ENCODE measurements around the gene CECR2. TPM values are rescaled to one million over a fixed set of nuclear protein-coding genes. Genes with fewer than 3 reads are reported as not detected.

Gene CECR2
- total RNA-seq, 1 experiment from 2014 or later: 3.6 TPM

GRCh38 chr22:17569971-17570511, 200.8 kb downstream of the CECR2 start:
- H3K27me3 ChIP-seq (ENCODE audit: control insufficient read depth, insufficient read depth, low read length): no peaks in the 10 kb centered on the region
- peak overlapping the region; percentile 22 to 41; a peak in 3 of 4 replicates for H3K4me3 ChIP-seq (ENCODE audit: low read depth in 2 of 2, low read length in 2 of 2)
- POLR2A ChIA-PET: no interaction called here
- no peak for TF ChIP-seq REST (IDR thresholded peaks at IDR 0.05; ENCODE audit: insufficient read depth in 1 of 2, low read depth in 2 of 2, low read length in 1 of 2)
- TF ChIP-seq TCF7L2 (IDR thresholded peaks at IDR 0.05; ENCODE audit: low read depth, low read length): no peak
- TF ChIP-seq SIN3A (IDR thresholded peaks at IDR 0.05; ENCODE audit: borderline replicate concordance, insufficient read depth, low read depth, low read length): no peak
- TF ChIP-seq POLR2AphosphoS5 (IDR thresholded peaks at IDR 0.05; ENCODE audit: low read depth, low read length): no peak
- TF ChIP-seq CTCF (IDR thresholded peaks at IDR 0.05): no peak
- peaks cover 10% of the 10 kb centered on the region for H3K4me1 ChIP-seq (ENCODE audit: control insufficient read depth, insufficient read depth, low read length)
- no peaks in the 10 kb centered on the region for H3K36me3 ChIP-seq (ENCODE audit: control insufficient read depth, insufficient read depth, low read length)
- in situ Hi-C loops (cut with HindIII; ENCODE audit: low pct_unique_long_range_greater_than_20kb, low sequenced_read_pairs): no loop called here
- ATAC-seq (peak; percentile 29; the same call in 1 of the 2 replicates), DNase-seq (ENCODE audit: low read depth, low spot score) (no peak)
- intact Hi-C loops (cut with micrococcal nuclease; ENCODE audit: unreplicated experiment): no loop called here
- CTCF ChIA-PET: no interaction called here
- BruUV-seq (replicated peaks): no TSS peak
- H3K9me3 ChIP-seq (ENCODE audit: control insufficient read depth, insufficient read depth, low read depth, low read length): no peaks in the 10 kb centered on the region
- peak overlapping the region; percentile 80 for H3K27ac ChIP-seq (ENCODE audit: low read length)

- TF ChIP-seq CTCF (IDR thresholded peaks at IDR 0.05) (no peak), REST (IDR thresholded peaks at IDR 0.05; ENCODE audit: insufficient read depth in 1 of 2, low read depth in 2 of 2, low read length in 1 of 2) (no peak), TCF7L2 (IDR thresholded peaks at IDR 0.05; ENCODE audit: low read depth, low read length) (no peak), POLR2AphosphoS5 (IDR thresholded peaks at IDR 0.05; ENCODE audit: low read depth, low read length) (no peak), SIN3A (IDR thresholded peaks at IDR 0.05; ENCODE audit: borderline replicate concordance, insufficient read depth, low read depth, low read length) (no peak)
Observed at GRCh38 chr22:17570851-17571631, 201.8 kb downstream of the CECR2 start.

More at GRCh38 chr22:17570851-17571631, 201.8 kb downstream of the CECR2 start:
- H3K27ac ChIP-seq (ENCODE audit: low read length): peak overlapping the region; percentile 80
- DNase-seq (ENCODE audit: low read depth, low spot score) (no peak), ATAC-seq (peak; percentile 64)
- no peaks in the 10 kb centered on the region for H3K36me3 ChIP-seq (ENCODE audit: control insufficient read depth, insufficient read depth, low read length)
- no TSS peak for BruUV-seq (replicated peaks)
- no peaks in the 10 kb centered on the region for H3K9me3 ChIP-seq (ENCODE audit: control insufficient read depth, insufficient read depth, low read depth, low read length)
- H3K4me1 ChIP-seq (ENCODE audit: control insufficient read depth, insufficient read depth, low read length): peaks cover 15% of the 10 kb centered on the region
- no peaks in the 10 kb centered on the region for H3K27me3 ChIP-seq (ENCODE audit: control insufficient read depth, insufficient read depth, low read length)
- intact Hi-C loops (cut with micrococcal nuclease; ENCODE audit: unreplicated experiment) (no loop called here), in situ Hi-C loops (cut with HindIII; ENCODE audit: low pct_unique_long_range_greater_than_20kb, low sequenced_read_pairs) (no loop called here)
- POLR2A ChIA-PET: interaction anchor here (0.9 kb wide), 1 partner anchor 9 kb away, joined by 3 read pairs; no protein-coding TSS in a partner anchor
- CTCF ChIA-PET: interaction anchor here (0.5 to 1.1 kb wide), 3 partner anchors 12 to 399 kb away, joined by 3 to 7 read pairs (median 3); no protein-coding TSS in a partner anchor
- peak overlapping the region; percentile 19 to 41 for H3K4me3 ChIP-seq (ENCODE audit: low read depth in 2 of 2, low read length in 2 of 2)
